Fibroblast of skin of abdomen (primary cell): ENCODE measurements around the gene VAT1L.
A peak's percentile ranks its signal among the peaks of the same experiment; 100 is the strongest.

Experiments used
- DNase-seq: peaks from one replicate; pipeline ENCODE4 v3.0.0-alpha.2; 2013

VAT1L gene

GRCh38 chr16:77784441-77785372 lies 3.7 kb upstream of the VAT1L start:
- no peak for DNase-seq

DNA sequence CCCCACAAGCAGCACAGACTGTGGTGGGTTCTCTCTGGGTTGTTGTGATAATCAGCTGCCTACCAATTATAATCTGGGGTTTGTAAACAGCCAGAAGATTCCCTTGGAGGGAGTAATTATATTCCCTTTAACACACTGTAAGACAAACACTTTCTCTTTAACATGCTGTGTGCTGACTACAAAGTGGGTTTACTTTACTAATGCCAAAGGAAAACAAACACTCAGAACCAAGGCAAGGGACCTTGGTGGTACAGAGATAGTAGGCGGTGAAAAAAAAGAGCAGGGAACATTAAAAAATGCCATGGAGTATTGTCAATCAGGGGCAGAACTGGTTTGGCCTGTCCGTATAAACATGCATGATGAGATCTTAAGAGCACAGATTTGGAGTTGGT lies 3.0 kb upstream of the VAT1L start:
- no peak for DNase-seq

GRCh38 chr16:77786186-77786847 lies 2.0 kb upstream of the VAT1L start:
- no peak for DNase-seq

DNA sequence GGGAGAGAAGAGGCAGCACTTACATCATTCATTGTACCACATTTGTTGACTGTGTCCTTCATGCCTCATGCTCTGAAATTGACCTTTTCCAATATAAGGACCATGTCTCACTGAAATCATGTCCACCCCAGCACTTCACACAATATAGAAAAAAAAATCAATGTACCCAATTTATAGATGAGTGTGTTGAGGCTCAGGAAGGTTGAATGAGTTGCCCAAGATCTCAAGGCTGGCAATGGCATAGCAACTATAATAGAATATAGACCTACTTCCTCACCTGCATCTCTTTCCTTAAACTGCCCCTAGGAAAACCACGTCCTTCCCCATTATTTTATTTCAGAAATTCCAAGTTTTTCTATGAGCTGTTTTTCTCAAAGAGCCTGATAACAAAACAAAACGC lies 912 bp upstream of the VAT1L start:
- DNase-seq, result no peak

DNA sequence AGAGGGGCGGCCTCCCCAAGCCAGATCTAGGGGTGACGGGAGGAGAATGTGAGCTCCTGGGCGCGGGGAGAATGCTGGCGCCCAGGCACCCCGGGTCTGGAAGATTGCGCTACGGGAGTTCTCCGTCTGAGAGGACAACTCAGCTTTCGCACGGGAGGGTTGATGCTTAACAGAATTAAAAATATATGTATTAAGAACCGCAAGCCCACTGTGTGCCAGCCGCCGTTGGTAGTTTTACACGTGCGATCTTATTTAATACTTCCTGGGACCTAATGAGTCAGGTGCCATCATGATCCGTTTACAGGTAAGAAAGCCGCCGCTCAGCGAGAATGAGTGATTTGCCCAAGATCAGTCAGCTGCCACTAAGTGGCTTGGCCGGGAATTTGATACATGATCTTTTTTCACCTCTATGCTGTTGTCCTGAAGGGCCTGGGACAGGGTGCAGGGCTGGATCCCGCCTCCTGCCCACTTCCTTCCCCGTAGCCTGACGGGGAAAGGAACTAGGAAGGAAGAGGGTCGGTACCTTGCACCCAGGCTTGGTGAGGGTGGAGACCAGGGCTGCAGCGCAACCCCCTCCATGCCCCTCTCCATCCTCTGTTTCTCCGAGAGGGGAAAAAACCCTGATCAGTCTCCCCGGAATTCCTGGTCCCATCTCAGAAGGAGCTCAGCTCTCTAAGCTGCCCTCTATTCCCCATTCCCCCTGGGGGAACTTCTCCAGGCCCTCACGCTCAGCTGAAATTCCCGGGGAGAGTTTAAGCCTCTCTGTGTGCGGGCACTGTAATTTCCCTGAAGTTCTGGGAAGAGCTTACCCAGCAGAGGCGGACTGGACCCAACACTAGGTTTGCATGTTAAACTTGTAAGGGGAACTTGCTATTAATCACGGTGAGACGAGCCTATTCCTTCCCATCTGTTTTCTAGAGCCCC lies 983 bp downstream of the VAT1L start:
- DNase-seq, result no peak

- DNase-seq, result no peak
These were observed 1.6 kb downstream of the VAT1L start for GRCh38 chr16:77790009-77790372.

DNA sequence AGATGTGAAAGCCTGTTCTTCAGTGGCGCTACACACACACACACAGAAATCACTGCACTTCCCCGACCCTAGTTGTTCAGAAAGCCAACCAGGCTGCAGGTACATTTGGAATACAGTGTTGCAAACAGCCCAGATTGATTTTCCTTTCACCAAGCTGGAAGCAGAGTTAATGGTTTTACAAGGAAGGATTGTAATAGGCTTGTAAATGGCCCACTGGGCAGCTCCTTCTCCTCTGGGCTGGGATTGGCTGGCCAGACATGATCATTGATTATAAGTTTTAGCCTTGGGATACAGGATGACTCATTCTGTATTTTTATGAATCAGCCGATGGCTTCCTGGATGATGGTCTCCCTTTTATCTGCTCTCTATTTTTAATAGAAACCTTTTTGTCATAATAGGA lies 2.5 kb downstream of the VAT1L start:
- DNase-seq, result no peak

DNA sequence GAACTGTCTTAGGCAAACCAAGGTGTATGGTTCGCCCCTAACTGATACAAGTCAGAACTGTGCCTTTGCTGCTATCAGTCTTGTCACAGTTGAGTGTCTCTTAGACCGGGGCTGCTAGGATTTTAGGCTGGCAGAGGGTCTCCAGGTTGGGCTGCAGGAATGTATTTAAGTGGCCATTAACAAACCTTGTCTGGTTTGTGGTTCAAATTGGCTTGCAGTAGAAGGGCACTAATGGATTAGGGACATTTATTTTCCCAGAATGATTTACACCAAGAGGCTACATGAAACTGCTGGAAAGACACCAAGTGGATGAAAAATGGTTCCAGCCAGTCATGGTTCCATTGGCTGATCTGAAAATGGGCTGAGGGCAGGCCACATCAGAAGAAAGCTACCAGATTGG lies 5.1 kb downstream of the VAT1L start:
- DNase-seq, result no peak

DNA sequence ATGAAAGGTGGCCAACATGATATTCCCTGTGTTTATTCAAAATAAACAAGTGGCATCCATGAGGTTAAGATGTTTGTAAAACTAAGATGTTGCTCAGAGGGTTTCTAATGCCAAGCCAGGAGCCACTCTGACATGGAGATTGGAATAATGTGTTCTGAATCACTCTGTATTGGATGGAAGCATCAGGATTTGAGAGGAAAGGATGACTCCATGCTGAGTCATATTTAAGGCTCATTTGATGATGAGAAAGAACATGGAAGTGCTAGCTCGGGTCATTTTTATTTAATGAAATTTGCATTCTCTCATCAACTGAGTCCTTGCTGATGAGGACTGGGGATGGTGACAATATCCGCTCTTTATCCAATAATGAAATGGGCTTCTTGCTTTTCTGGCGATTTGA lies 6.2 kb downstream of the VAT1L start:
- DNase-seq, result peak; percentile 83

GRCh38 chr16:77801817-77802216 lies 13.5 kb downstream of the VAT1L start:
- DNase-seq, result no peak

DNA sequence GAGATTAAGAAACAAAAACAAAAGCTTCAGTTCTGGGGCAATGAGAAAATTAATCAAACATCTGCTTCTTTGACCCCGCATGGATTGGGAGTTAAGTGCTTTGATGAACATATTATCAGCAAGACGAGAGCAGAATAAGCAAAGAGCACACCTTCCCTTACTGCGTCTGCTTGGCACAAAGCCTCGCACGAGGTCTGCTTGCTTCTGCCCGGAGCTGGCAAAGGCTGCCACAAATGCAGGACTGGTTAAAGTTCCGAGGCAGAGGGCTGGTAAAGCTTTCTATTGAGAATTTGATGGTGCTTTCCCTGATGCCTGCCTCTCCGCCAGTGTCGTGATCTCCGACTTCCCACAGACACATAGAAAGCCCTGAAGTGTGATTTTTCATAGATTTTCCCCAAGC lies 17.0 kb downstream of the VAT1L start:
- DNase-seq, result no peak

DNA sequence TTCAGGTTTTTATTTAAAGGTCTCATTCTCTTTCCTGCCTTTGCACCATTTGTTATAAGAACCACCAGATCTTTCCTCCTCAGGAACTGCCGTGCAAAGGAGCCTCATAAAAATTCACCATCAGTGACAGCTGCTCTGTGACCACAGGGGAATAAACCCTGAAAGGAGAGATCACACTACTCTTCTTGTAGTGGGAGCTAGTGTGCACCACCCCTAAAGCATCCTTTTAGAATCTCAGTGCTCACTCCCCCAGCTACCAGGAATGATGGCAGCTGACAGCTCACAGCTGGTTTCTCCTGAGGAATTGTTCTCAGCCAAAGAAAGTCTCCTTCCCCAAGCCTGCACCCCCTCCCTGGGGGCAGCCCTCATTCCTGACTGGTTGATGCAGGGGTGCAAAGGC lies 18.7 kb downstream of the VAT1L start:
- no peak for DNase-seq

- DNase-seq, result peak; percentile 34
These were observed 24.6 kb downstream of the VAT1L start for GRCh38 chr16:77812856-77813500.

DNA sequence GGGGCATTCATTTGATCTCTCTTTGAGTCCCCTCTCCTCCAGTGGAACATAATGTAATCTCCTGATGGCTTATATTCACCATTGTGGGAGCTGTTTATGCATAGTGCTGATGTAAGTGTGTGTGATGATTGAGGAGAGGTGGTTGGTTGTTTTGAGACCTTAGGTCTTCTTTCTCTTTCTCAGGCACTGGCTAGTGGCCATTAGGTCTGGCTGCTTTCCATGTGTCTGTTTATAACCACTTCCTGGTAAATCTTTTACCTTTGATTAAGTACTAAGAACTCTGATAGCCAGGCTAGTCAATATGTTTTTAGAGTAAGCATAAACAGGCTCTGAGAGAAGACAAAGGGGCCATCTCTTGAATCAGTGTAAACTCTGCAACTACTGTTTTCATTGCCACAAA lies 27.9 kb downstream of the VAT1L start:
- DNase-seq, result peak; percentile 41

GRCh38 chr16:77820340-77820739 lies 32.0 kb downstream of the VAT1L start:
- DNase-seq, result no peak

GRCh38 chr16:77822661-77823060 lies 34.3 kb downstream of the VAT1L start:
- DNase-seq, result no peak

- no peak for DNase-seq
These were observed 34.7 kb downstream of the VAT1L start for GRCh38 chr16:77823067-77823466.

- DNase-seq, result no peak
These were observed 36.8 kb downstream of the VAT1L start for GRCh38 chr16:77825196-77825595.

DNA sequence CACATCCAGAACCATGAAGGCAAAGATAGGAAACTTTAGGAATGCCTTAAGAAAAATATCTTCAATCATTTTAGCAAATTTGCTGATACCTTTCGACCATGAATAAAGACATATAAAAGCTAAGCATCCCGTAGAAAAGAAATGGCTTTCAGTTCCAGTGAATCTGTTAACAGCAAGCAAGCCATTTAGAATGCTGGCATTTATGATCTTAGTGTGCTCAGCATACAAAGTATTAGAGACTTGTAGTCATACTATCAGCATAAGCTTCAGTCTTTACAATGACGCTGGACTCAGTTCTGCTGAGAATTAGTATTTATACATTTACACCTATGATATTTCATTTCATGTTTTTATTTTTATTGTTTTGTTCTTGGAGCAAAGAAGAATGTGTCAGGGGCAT lies 38.7 kb downstream of the VAT1L start:
- no peak for DNase-seq

DNA sequence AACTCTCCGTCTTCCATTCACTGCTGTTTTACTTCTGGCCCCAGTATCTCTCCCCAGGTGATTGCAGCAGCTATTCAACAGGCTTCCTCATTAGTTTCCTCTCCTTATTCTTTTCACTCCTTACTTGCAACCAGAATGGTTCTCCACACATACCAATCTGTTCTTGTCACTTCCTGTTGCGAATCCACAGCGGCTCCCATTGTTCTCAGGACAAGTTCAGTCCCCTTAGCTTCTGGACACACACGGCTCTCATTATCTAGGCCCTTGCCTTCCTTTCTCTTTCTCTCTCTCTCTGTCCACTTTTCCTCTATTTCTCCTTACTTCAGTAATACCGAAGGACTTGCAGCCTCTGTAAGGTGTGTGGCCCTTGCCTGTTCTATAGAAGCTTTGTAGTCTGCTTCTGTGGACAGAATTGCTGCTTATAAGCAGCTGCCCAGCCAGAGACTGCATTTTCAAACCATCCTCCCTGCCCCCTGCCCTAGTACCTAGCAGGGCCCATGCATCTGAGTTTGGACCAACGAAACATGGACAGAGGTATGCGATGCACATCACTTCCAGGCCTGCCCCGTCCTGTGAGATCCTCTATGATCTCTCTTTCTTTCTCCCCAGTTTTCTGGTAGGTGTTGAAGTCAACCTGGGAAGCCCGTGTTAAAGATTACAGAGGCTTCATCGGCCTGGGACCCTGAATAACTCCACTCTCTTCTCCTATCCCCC lies 45.7 kb downstream of the VAT1L start:
- DNase-seq, result peak; percentile 93

- peak; percentile 98 for DNase-seq
These were observed 46.5 kb downstream of the VAT1L start for GRCh38 chr16:77834635-77835540.
